Measurements from ENCODE around the gene CACNB4. TPM values are rescaled to one million over a fixed set of nuclear protein-coding genes. Genes with fewer than 3 reads are reported as not detected.

The CACNB4 gene
- total RNA-seq, 1 experiment from 2014 or later = 2.0 TPM

DNA sequence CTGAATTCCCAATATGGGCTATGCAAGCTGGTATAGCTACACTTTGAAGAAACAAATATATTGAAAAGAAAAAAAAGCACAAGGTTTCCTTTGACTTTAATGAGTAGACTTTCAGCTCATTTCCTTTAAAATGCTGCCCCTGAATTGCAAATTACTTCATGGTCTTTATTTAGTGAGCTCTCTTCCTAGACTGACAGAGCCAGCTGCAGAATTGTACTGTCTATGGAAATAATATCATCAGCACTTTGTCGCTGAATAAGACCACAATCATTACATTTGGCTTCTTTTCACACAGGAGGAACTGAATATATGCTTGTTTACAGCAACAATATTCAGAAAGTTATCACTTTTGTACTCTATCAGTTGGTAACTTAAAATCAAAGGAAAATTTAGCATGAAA lies 312.4 kb downstream of the CACNB4 start:
- Histone ChIP-seq H3K9me2 (ENCODE audit: insufficient read depth) (no peaks in the 10 kb centered on the region), H3K27me3 (ENCODE audit: insufficient read depth, low read length) (no peaks in the 10 kb centered on the region), H4K20me1 (ENCODE audit: insufficient read depth) (no peaks in the 10 kb centered on the region), H3K9me3 (ENCODE audit: control insufficient read depth in 1 of 2, insufficient read depth in 1 of 2, low read depth in 1 of 2, low read length in 2 of 2) (no peaks in the 10 kb centered on the region), H3K79me2 (ENCODE audit: insufficient read depth, low read length) (no peaks in the 10 kb centered on the region), H3K27ac (ENCODE audit: low read depth, low read length) (no peak overlapping the region), H3K4me3 (replicated peaks in 1 of 2; ENCODE audit: low read depth in 1 of 2, low read length in 2 of 2) (no peak overlapping the region), H3K4me2 (ENCODE audit: low read length) (no peak overlapping the region), H3K9ac (ENCODE audit: low read length) (no peak overlapping the region), H3K4me1 (ENCODE audit: control insufficient read depth in 1 of 2, insufficient read depth in 2 of 2, low read length in 2 of 2) (no peaks in the 10 kb centered on the region), H3K36me3 (ENCODE audit: control insufficient read depth in 1 of 2, insufficient read depth in 2 of 2, low read length in 2 of 2) (no peaks in the 10 kb centered on the region), H2AFZ (ENCODE audit: low read depth, low read length, poor library complexity, severe bottlenecking) (no peak overlapping the region)
- DNase-seq (ENCODE audit: low read depth, low spot score) (no peak), ATAC-seq (no peak)
- no TSS peak for BruUV-seq (replicated peaks)
- intact Hi-C loops (cut with micrococcal nuclease) = no loop called here
- TF ChIP-seq EZH2phosphoT487 (IDR thresholded peaks at IDR 0.05; ENCODE audit: borderline replicate concordance) = no peak
- TF ChIP-seq, protein P1, sequence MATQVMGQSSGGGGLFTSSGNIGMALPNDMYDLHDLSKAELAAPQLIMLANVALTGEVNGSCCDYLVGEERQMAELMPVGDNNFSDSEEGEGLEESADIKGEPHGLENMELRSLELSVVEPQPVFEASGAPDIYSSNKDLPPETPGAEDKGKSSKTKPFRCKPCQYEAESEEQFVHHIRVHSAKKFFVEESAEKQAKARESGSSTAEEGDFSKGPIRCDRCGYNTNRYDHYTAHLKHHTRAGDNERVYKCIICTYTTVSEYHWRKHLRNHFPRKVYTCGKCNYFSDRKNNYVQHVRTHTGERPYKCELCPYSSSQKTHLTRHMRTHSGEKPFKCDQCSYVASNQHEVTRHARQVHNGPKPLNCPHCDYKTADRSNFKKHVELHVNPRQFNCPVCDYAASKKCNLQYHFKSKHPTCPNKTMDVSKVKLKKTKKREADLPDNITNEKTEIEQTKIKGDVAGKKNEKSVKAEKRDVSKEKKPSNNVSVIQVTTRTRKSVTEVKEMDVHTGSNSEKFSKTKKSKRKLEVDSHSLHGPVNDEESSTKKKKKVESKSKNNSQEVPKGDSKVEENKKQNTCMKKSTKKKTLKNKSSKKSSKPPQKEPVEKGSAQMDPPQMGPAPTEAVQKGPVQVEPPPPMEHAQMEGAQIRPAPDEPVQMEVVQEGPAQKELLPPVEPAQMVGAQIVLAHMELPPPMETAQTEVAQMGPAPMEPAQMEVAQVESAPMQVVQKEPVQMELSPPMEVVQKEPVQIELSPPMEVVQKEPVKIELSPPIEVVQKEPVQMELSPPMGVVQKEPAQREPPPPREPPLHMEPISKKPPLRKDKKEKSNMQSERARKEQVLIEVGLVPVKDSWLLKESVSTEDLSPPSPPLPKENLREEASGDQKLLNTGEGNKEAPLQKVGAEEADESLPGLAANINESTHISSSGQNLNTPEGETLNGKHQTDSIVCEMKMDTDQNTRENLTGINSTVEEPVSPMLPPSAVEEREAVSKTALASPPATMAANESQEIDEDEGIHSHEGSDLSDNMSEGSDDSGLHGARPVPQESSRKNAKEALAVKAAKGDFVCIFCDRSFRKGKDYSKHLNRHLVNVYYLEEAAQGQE (IDR thresholded peaks at IDR 0.05; ENCODE audit: low read depth) = no peak
- ChIA-PET POLR2A (no interaction called here), CTCF (interaction anchor here (2.4 kb wide), 1 partner anchor 9 kb away, joined by 9 read pairs; no protein-coding TSS in a partner anchor), RAD21 (ENCODE audit: low non-redundant PET in 1 of 2, low total read pairs in 2 of 2, uncharacterized antibody in 2 of 2, unreplicated experiment in 2 of 2) (no interaction called here)

DNA sequence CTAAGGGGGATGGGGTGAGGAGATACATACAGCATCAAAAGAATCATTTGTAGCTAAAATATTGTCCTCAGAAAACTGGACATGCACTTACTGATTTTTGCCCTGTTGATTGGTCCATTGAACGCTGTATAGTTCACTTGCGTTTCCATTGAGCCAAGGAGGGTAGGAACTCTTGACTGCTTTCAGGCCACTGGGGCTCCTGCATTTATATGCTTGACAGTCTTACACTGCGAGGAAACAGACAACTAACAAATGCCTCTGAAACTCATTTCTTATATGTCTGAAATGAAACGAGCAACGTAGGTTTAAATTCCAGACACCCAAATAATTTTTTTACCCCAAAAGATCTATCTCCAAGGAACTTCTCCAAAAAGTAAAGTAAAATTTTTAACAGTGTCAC lies 312.8 kb downstream of the CACNB4 start:
- ChIA-PET CTCF (interaction anchor here (2.4 kb wide), 1 partner anchor 9 kb away, joined by 9 read pairs; no protein-coding TSS in a partner anchor), POLR2A (no interaction called here)

More for the DNA sequence above, 312.8 kb downstream of the CACNB4 start:
- no TSS peak for BruUV-seq (replicated peaks)
- H3K9me3 ChIP-seq (ENCODE audit: control insufficient read depth in 1 of 2, insufficient read depth in 1 of 2, low read depth in 1 of 2, low read length in 2 of 2) = no peaks in the 10 kb centered on the region
- no peak overlapping the region for H3K4me3 ChIP-seq (replicated peaks in 1 of 2; ENCODE audit: low read depth in 1 of 2, low read length in 2 of 2)
- ATAC-seq = no peak
- H2AFZ ChIP-seq (ENCODE audit: low read depth, low read length, poor library complexity, severe bottlenecking) = no peak overlapping the region
- no peak overlapping the region for H3K27ac ChIP-seq (ENCODE audit: low read depth, low read length)
- DNase-seq (ENCODE audit: low read depth, low spot score) = no peak
- no peak overlapping the region for H3K9ac ChIP-seq (ENCODE audit: low read length)
- no peak for TF ChIP-seq FOSL1 (IDR thresholded peaks at IDR 0.05; ENCODE audit: low read depth)
- TF ChIP-seq JUND (IDR thresholded peaks at IDR 0.05) = no peak
- H3K4me2 ChIP-seq (ENCODE audit: low read length) = no peak overlapping the region
- H3K27me3 ChIP-seq (ENCODE audit: insufficient read depth, low read length) = no peaks in the 10 kb centered on the region
- H3K36me3 ChIP-seq (ENCODE audit: control insufficient read depth in 1 of 2, insufficient read depth in 2 of 2, low read length in 2 of 2) = no peaks in the 10 kb centered on the region
- no peaks in the 10 kb centered on the region for H4K20me1 ChIP-seq (ENCODE audit: insufficient read depth)
- intact Hi-C loops (cut with micrococcal nuclease) = no loop called here
- no peaks in the 10 kb centered on the region for H3K9me2 ChIP-seq (ENCODE audit: insufficient read depth)
- H3K4me1 ChIP-seq (ENCODE audit: control insufficient read depth in 1 of 2, insufficient read depth in 2 of 2, low read length in 2 of 2) = no peaks in the 10 kb centered on the region
- no peaks in the 10 kb centered on the region for H3K79me2 ChIP-seq (ENCODE audit: insufficient read depth, low read length)
- RAD21 ChIA-PET (ENCODE audit: low non-redundant PET in 1 of 2, low total read pairs in 2 of 2, uncharacterized antibody in 2 of 2, unreplicated experiment in 2 of 2) = no interaction called here

Measured in HCT116 (cell line).